ENCODE measurements around the gene LHFPL6.

LHFPL6 gene

DNA sequence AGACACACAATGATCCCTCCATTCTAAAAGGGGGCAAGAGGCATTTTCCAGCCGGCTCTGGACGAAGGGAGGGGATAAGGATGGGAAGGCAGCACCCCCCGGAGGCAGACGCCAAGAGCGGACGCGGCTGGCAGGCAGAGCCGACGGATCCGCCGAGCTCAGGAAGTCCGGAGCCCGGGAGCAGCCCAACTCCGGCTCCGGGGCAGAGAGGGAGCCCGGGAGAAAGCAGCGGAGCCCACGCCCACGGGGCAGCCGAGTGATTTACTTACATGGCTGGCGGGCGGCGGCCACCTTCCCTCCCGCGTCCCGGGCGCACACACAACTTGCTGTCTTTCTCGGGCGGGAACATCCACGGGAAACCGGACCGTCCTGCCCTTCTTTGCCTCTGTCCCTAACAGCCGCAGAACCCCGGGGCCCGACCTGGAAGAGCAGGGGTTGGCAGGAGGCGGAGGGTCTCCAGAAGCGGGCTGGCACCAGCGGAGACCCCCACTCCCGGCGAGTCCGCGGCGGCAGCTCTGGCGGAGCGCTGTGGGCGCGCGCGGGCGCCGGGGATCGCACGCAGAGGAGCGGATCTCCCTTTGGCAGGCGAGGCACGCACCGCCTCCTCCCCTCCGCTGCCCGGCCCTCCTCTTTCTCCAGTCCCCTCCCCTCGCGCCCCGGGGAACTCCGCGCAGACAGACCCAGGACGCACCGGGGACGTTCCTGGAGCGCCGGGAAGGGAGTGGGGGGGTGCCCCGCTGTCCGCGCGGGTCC is at the start of gene LHFPL6:
Gene LHFPL6 (minus strand): TSS at position 580 of the 753 bp plus-strand sequence.
- H3K36me3 Mint-ChIP-seq: no peaks in the 10 kb centered on the region
- ATAC-seq (peak; percentile 94), DNase-seq (ENCODE audit: low spot score in 2 of 2) (peak; percentile 36 to 77)
- H3K4me1 Mint-ChIP-seq: peaks cover 17% of the 10 kb centered on the region
- H3K27ac Mint-ChIP-seq: no peak within 1 kb of the TSS
- no peaks in the 10 kb centered on the region for H3K9me3 Mint-ChIP-seq
- peak within 1 kb of the TSS; percentile 72 for H3K4me3 Mint-ChIP-seq

DNA sequence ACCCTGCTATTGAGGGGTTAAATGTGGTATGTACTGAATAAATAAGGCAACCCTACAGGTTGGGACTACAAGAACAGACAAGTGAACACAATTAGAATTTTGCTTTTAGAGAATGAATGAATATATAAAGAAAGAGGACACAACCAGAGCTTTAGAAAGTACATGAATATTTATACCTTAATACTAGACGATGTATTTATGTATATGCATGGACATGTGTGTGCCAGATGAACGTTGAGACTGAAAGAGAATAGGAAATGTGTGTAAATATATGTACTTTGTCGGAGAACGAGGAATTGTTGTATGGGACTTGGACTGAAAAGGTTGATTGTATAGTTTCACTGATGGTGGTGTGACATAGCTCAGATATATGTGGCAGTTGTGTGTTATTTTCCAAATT is 43.1 kb upstream of the LHFPL6 start:
- Mint-ChIP-seq H3K4me3 (no peak overlapping the region), H3K9me3 (no peaks in the 10 kb centered on the region), H3K4me1 (no peaks in the 10 kb centered on the region), H3K27ac (no peak overlapping the region), H3K36me3 (no peaks in the 10 kb centered on the region)
- DNase-seq (ENCODE audit: low spot score in 2 of 2): no peak
- no peak for ATAC-seq

DNA sequence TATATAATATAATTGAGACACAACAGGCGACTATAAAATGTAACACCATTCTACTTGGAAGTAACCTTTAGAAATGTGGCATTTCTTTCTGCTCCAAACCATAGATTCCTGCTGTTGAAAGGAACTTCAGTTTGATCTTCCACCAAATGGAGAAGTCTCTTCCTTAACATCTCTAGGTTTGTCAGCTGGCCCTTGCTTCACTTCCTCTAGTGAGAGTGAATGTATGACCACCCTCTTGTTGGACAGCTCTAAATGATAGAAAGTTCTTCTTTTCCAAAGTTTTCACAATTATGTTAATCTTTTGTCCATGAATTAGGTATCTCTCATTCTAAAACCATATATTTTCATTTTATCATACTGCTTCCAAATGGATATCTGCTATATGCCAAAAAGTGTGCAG is 38.7 kb upstream of the LHFPL6 start:
- DNase-seq (ENCODE audit: low spot score in 2 of 2) (no peak), ATAC-seq (no peak)
- no peaks in the 10 kb centered on the region for H3K36me3 Mint-ChIP-seq
- no peak overlapping the region for H3K27ac Mint-ChIP-seq
- no peaks in the 10 kb centered on the region for H3K9me3 Mint-ChIP-seq
- no peak overlapping the region for H3K4me3 Mint-ChIP-seq
- H3K4me1 Mint-ChIP-seq: no peaks in the 10 kb centered on the region

DNA sequence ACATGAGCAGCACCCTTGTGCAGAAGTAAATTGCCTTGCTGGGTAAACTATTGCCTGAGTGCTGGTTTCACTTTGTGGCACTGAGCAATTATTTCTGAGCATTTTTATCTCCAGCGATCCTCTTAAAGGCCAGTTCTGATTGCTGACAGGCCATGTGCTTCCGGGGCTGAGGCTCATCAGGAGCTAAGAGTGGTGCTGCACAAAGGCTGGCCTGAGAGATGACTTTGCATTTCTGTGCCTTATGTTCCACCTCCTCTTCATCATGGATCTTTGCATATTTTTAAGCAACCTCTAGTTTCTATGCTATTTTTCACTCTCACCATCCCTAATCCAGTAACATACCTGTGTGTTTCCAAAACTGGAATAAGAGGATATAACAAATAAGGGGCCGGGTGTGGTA is 34.9 kb upstream of the LHFPL6 start:
- H3K36me3 Mint-ChIP-seq: no peaks in the 10 kb centered on the region
- no peak overlapping the region for H3K27ac Mint-ChIP-seq
- no peaks in the 10 kb centered on the region for H3K4me1 Mint-ChIP-seq
- no peak for DNase-seq (ENCODE audit: low spot score in 2 of 2)
- H3K4me3 Mint-ChIP-seq: no peak overlapping the region
- ATAC-seq: no peak
- H3K9me3 Mint-ChIP-seq: no peaks in the 10 kb centered on the region

- H3K27ac Mint-ChIP-seq: no peak overlapping the region
- H3K9me3 Mint-ChIP-seq: peaks cover 8% of the 10 kb centered on the region
These were observed 32.6 kb upstream of the LHFPL6 start for GRCh38 chr13:39635564-39635963.

GRCh38 chr13:39632994-39633393 is 30.0 kb upstream of the LHFPL6 start:
- Mint-ChIP-seq H3K9me3 (peaks cover 8% of the 10 kb centered on the region), H3K27ac (no peak overlapping the region), H3K4me3 (no peak overlapping the region), H3K36me3 (no peaks in the 10 kb centered on the region), H3K4me1 (no peaks in the 10 kb centered on the region)
- ATAC-seq (no peak), DNase-seq (ENCODE audit: low spot score in 2 of 2) (no peak)

More at GRCh38 chr13:39635564-39635963, 32.6 kb upstream of the LHFPL6 start:
- DNase-seq (ENCODE audit: low spot score in 2 of 2) (no peak), ATAC-seq (no peak)
- H3K4me3 Mint-ChIP-seq: no peak overlapping the region
- H3K4me1 Mint-ChIP-seq: no peaks in the 10 kb centered on the region
- no peaks in the 10 kb centered on the region for H3K36me3 Mint-ChIP-seq

DNA sequence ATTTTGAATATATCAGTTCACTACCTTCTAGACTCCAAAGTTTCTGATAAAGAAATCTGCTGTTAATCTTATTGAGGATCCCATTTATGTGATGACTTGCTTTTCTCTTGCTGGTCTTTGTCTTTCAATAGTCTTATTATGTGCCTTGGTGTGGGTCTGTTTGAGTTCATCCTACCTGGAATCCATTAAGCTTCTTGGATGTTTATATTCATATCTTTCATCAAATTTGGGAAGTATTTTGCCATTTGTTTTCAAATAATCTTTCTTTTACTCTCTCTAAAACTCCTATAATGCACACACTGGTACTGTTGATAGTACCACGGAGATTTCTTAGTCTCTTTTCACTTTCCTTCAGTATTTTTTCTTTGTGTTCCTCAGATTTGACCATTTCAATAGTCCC is 28.3 kb upstream of the LHFPL6 start:
- no peaks in the 10 kb centered on the region for H3K36me3 Mint-ChIP-seq
- peaks cover 8% of the 10 kb centered on the region for H3K9me3 Mint-ChIP-seq
- no peak overlapping the region for H3K27ac Mint-ChIP-seq
- H3K4me1 Mint-ChIP-seq: no peaks in the 10 kb centered on the region
- ATAC-seq (no peak), DNase-seq (ENCODE audit: low spot score in 2 of 2) (no peak)
- H3K4me3 Mint-ChIP-seq: no peak overlapping the region

DNA sequence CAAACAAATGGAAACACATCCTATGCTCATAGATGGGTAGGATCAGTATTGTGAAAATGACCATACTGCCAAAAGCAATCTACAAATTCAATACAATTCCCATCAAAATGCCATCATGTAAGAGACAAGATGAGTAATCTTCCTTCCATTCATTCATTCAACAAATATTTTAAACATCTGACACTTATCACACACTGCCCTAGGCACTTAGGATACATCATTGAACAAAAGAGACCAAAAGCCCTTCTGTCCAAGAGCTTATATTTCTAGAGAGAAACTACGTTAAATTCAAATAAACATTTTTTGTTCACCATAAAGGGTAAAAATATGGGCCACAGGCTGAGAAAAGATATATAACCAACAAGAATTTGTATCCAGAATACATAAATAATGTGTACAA is 20.5 kb upstream of the LHFPL6 start:
- no peak overlapping the region for H3K27ac Mint-ChIP-seq
- no peaks in the 10 kb centered on the region for H3K9me3 Mint-ChIP-seq
- H3K4me3 Mint-ChIP-seq: no peak overlapping the region
- ATAC-seq (no peak), DNase-seq (ENCODE audit: low spot score in 2 of 2) (no peak)
- H3K36me3 Mint-ChIP-seq: no peaks in the 10 kb centered on the region
- H3K4me1 Mint-ChIP-seq: no peaks in the 10 kb centered on the region

DNA sequence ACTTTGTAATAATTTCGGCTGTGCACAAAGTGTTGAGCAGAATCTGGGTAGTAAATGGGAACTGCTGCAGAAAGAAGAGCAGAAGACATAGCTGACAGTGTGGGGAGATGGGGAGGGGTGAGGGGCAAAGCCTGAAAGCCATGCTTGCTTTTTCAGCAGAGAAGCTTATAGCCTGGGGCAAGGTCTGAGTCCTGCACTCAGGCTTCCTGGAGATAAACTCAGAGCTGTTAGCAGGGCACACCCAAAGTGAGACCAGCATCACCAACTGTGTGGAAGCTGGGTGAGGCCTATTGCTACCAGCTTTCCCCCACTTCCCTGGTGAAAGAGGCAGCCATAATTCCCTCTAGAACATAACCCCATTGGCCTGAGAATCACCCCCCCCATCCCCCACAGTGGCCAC is 15.6 kb upstream of the LHFPL6 start:
- Mint-ChIP-seq H3K27ac (no peak overlapping the region), H3K4me3 (no peak overlapping the region), H3K9me3 (no peaks in the 10 kb centered on the region), H3K4me1 (no peaks in the 10 kb centered on the region), H3K36me3 (no peaks in the 10 kb centered on the region)
- DNase-seq (ENCODE audit: low spot score in 2 of 2) (no peak), ATAC-seq (no peak)

- H3K27ac Mint-ChIP-seq: no peak overlapping the region
- DNase-seq (ENCODE audit: low spot score in 2 of 2) (peak in 1 of 2 donors; percentile 11), ATAC-seq (peak; percentile 61)
- no peak overlapping the region for H3K4me3 Mint-ChIP-seq
- no peaks in the 10 kb centered on the region for H3K9me3 Mint-ChIP-seq
- no peaks in the 10 kb centered on the region for H3K4me1 Mint-ChIP-seq
- H3K36me3 Mint-ChIP-seq: no peaks in the 10 kb centered on the region
These were observed 13.2 kb upstream of the LHFPL6 start for GRCh38 chr13:39616087-39616694.

DNA sequence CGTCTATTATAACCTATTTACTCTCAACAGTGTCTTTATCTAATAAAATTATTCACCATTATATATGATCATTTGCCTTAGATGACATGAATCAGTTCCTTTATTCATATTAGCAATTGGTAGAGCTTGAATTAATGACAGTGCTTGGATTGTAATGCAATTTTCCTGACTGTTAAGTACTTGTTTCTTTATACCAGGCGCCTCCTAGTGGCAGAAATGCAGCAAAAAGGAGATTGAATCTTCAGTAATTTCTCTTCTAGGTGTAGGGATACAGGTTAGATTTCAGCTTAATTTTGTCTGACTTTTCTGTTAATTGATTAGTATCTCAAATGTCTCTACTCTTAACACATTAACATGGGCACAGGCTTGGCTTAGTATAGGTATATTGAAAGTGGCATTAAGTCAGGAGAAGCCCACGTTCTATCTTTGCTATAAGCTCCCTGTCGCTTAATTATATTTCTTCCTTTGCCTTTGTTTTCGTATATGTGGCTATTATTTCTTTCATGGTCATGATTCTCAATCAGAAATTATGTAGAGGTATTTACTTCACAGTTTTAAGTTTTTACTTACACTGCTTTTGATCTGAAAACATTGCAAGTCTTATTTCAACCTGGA is 9.1 kb upstream of the LHFPL6 start:
- Mint-ChIP-seq H3K9me3 (no peaks in the 10 kb centered on the region), H3K4me3 (no peak overlapping the region), H3K27ac (no peak overlapping the region), H3K36me3 (no peaks in the 10 kb centered on the region), H3K4me1 (no peaks in the 10 kb centered on the region)
- DNase-seq (ENCODE audit: low spot score in 2 of 2): peak; percentile 10 to 60
- ATAC-seq: no peak

GRCh38 chr13:39607876-39608275 is 4.9 kb upstream of the LHFPL6 start:
- ATAC-seq: no peak
- H3K9me3 Mint-ChIP-seq: no peaks in the 10 kb centered on the region

GRCh38 chr13:39605677-39606320 is 2.8 kb upstream of the LHFPL6 start:
- H3K4me1 Mint-ChIP-seq: peaks cover 17% of the 10 kb centered on the region
- H3K36me3 Mint-ChIP-seq: no peaks in the 10 kb centered on the region
- no peak overlapping the region for H3K4me3 Mint-ChIP-seq
- no peak overlapping the region for H3K27ac Mint-ChIP-seq
- H3K9me3 Mint-ChIP-seq: no peaks in the 10 kb centered on the region
- ATAC-seq (no peak), DNase-seq (ENCODE audit: low spot score in 2 of 2) (no peak)

More at GRCh38 chr13:39607876-39608275, 4.9 kb upstream of the LHFPL6 start:
- Mint-ChIP-seq H3K4me1 (peaks cover 10% of the 10 kb centered on the region), H3K36me3 (no peaks in the 10 kb centered on the region), H3K4me3 (no peak overlapping the region), H3K27ac (no peak overlapping the region)
- DNase-seq (ENCODE audit: low spot score in 2 of 2): no peak

- no peaks in the 10 kb centered on the region for H3K9me3 Mint-ChIP-seq
These were observed 1.8 kb upstream of the LHFPL6 start for GRCh38 chr13:39604756-39605155.

DNA sequence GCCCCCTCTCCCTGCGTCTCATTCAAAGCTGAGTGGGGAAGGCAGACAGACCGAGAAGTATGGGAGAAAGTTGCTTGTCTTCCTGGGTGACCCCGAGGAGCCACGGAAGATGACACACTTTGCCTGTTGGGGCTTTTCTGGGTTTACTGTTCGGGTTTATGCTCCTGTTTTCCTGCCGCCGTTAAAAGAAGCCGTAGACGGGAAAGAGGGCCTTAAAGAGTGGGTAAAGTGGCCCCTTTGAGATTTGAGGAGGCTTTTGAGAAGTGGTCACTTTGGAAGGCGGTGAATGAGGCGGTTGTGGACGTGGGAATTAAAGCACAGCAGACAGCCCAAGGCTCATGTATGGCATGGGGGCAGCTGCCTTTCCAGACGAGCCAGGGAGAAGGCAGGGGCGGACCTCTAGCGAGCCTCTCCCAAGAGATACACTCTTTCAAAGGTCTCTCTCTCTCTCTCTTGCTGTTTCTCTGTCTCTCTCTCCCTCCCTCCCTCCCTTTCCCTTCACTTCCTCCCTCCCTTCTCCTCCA is 493 bp upstream of the LHFPL6 start:
- ATAC-seq (peak; percentile 49), DNase-seq (ENCODE audit: low spot score in 2 of 2) (peak in 1 of 2 donors; percentile 52)
- H3K4me1 Mint-ChIP-seq: peaks cover 17% of the 10 kb centered on the region
- H3K9me3 Mint-ChIP-seq: no peaks in the 10 kb centered on the region
- no peaks in the 10 kb centered on the region for H3K36me3 Mint-ChIP-seq
- H3K27ac Mint-ChIP-seq: no peak overlapping the region
- peak overlapping the region; percentile 72 for H3K4me3 Mint-ChIP-seq

More at GRCh38 chr13:39604756-39605155, 1.8 kb upstream of the LHFPL6 start:
- Mint-ChIP-seq H3K36me3 (no peaks in the 10 kb centered on the region), H3K4me1 (peaks cover 17% of the 10 kb centered on the region), H3K27ac (no peak overlapping the region), H3K4me3 (no peak overlapping the region)
- DNase-seq (ENCODE audit: low spot score in 2 of 2): no peak
- no peak for ATAC-seq
